ENCODE data around the gene RAI1.

The RAI1 gene

GRCh38 chr17:17837380-17837821 lies 156.1 kb downstream of the RAI1 start:
- DNase-seq: no peak

GRCh38 chr17:17837966-17838962 lies 157.0 kb downstream of the RAI1 start:
- DNase-seq: no peak

GRCh38 chr17:17839791-17840707 lies 158.8 kb downstream of the RAI1 start:
- DNase-seq: peak; percentile 92

- no peak for DNase-seq
Observed at GRCh38 chr17:17840751-17841591, 159.7 kb downstream of the RAI1 start.

- DNase-seq: no peak
Observed at GRCh38 chr17:17841601-17842025, 160.4 kb downstream of the RAI1 start.

- no peak for DNase-seq
Observed at GRCh38 chr17:17842111-17842876, 161.0 kb downstream of the RAI1 start.

GRCh38 chr17:17843096-17843495 lies 161.8 kb downstream of the RAI1 start:
- no peak for DNase-seq

GRCh38 chr17:17844079-17844478 lies 162.8 kb downstream of the RAI1 start:
- DNase-seq: no peak

- no peak for DNase-seq
Observed at GRCh38 chr17:17844500-17844899, 163.2 kb downstream of the RAI1 start.

GRCh38 chr17:17845046-17845775 lies 164.0 kb downstream of the RAI1 start:
- DNase-seq: no peak

- DNase-seq: no peak
Observed at GRCh38 chr17:17846003-17846402, 164.7 kb downstream of the RAI1 start.

GRCh38 chr17:17846645-17847044 lies 165.4 kb downstream of the RAI1 start:
- DNase-seq: no peak

- DNase-seq: no peak
Observed at GRCh38 chr17:17847118-17847689, 165.9 kb downstream of the RAI1 start.

- no peak for DNase-seq
Observed at GRCh38 chr17:17847726-17848125, 166.5 kb downstream of the RAI1 start.

- no peak for DNase-seq
Observed at GRCh38 chr17:17848311-17849082, 167.2 kb downstream of the RAI1 start.

- DNase-seq: peak; percentile 96
Observed at GRCh38 chr17:17849147-17849820, 168.0 kb downstream of the RAI1 start.

- DNase-seq: peak; percentile 89
Observed at GRCh38 chr17:17849845-17850373, 168.7 kb downstream of the RAI1 start.

- DNase-seq: no peak
Observed at GRCh38 chr17:17851103-17852002, 170.1 kb downstream of the RAI1 start.
